Neural progenitor cell (in vitro differentiated cells): Measurements from ENCODE around the gene ANKRD36.
"Not testable (repeated sequence)": the region's sequence is repeated elsewhere in the genome, so short reads cannot be mapped to it uniquely, and the experiment has no call there.

Experiments used
- EZH2 ChIP-seq: fragments of 200-600 bp; sonication (generic); IDR thresholded peaks from 2 replicates; pipeline ENCODE4 v1.6.1; 2017; ENCODE audit warnings: antibody characterized with exemption, mild to moderate bottlenecking, moderate library complexity
- TF ChIP-seq, protein P1 (sequence below): fragments of 200-600 bp; sonication (generic); IDR thresholded peaks from 2 replicates; pipeline ENCODE4 v1.5.1; 2017; ENCODE audit warnings: antibody characterized with exemption, mild to moderate bottlenecking

DNA sequence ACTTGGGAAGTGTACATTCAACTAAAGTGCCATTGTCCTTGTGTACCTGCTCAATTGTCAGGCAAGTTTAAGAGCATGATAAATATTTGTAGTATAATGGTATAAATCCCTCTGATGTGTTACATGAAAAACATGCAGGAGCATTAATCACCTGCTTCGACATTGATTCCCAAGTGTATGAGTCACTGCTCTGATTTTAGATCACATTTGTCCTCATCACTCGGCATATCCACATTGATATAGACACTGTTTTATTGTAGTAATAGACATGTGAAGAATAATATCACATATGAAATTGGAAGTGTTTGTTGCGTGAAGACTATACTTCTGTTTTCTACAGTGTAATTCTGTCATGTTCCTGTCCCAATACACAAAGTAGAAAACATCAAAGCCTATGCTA, 31.1 kb downstream of the ANKRD36 start:
- not testable (repeated sequence) for TF ChIP-seq EZH2
- TF ChIP-seq, protein P1, sequence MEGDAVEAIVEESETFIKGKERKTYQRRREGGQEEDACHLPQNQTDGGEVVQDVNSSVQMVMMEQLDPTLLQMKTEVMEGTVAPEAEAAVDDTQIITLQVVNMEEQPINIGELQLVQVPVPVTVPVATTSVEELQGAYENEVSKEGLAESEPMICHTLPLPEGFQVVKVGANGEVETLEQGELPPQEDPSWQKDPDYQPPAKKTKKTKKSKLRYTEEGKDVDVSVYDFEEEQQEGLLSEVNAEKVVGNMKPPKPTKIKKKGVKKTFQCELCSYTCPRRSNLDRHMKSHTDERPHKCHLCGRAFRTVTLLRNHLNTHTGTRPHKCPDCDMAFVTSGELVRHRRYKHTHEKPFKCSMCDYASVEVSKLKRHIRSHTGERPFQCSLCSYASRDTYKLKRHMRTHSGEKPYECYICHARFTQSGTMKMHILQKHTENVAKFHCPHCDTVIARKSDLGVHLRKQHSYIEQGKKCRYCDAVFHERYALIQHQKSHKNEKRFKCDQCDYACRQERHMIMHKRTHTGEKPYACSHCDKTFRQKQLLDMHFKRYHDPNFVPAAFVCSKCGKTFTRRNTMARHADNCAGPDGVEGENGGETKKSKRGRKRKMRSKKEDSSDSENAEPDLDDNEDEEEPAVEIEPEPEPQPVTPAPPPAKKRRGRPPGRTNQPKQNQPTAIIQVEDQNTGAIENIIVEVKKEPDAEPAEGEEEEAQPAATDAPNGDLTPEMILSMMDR: not testable (repeated sequence)
